BJ (cell line): ENCODE data around the gene NGEF. TPM values are rescaled to one million over a fixed set of nuclear protein-coding genes. Genes with fewer than 3 reads are reported as not detected.

Source experiments
- CTCF ChIA-PET: fragments of 350-600 bp; formaldehyde crosslinking; extraction: SDS; loops from one replicate; lab custom pipeline; 2021; ENCODE audit warnings: antibody characterized with exemption, inconsistent platforms; lab: Yijun Ruan, JAX
- POLR2A ChIA-PET: fragments of 300-600 bp; sonication (Branson Sonifier 250); formaldehyde crosslinking; extraction: SDS; loops from one replicate; lab custom pipeline; 2021; ENCODE audit warnings: antibody characterized with exemption; lab: Charles Lee
- DNase-seq: peaks from one replicate; pipeline ENCODE4 v3.0.0-alpha.2; 2011; ENCODE audit warnings: low read depth
- H3K27me3 ChIP-seq: 2 replicates; pipeline ENCODE4 v1.6.0; 2011; ENCODE audit warnings: low read length; ENCODE audit not compliant: control insufficient read depth, insufficient read depth
- H3K36me3 ChIP-seq: 2 replicates; pipeline ENCODE4 v1.5.1; 2011; ENCODE audit warnings: low read length; ENCODE audit not compliant: control insufficient read depth, insufficient read depth
- H3K4me3 ChIP-seq: 2 replicates; pipeline ENCODE4 v1.5.1; 2011; ENCODE audit warnings: low read depth, mild to moderate bottlenecking, control low read depth, low read length
- CTCF ChIP-seq: IDR thresholded peaks from 2 replicates; pipeline ENCODE4 v1.5.1; 2011; ENCODE audit warnings: low read depth, mild to moderate bottlenecking, control low read depth, inconsistent platforms, low read length, moderate library complexity; ENCODE audit not compliant: insufficient read depth
- polyA plus RNA-seq: library from polyadenylated mRNA; depleted of rRNA; stranded (reverse); fragments of >200 nt; gene quantifications from 2 replicates; pipeline ENCODE4 v1.2.3, GENCODE V29; 2011

Gene NGEF
- polyA plus RNA-seq, 1 experiment: 0.23 TPM

DNA sequence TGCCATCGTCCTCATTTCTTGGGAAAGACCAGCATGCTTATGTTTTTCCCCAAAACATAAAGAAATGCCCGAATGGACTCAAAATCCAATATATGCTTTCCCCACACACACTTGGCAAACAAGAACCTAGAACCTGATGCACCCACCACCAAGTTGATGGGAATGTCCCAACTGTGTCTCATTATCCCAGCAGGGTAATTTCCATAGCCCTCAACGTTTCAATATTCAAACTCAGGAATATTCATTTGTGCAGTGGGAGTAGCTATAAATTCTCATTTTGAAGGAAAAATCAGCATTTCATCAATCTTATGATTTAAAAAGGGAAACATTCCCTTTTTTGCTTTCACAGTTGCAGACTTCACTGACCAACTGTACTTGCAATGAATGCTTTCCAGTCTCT, 92.3 kb downstream of the NGEF start:
- no peak overlapping the region for H3K4me3 ChIP-seq
- no peak for TF ChIP-seq CTCF
- ChIA-PET POLR2A (no interaction called here), CTCF (no interaction called here)
- DNase-seq: no peak
- peaks cover 17% of the 10 kb centered on the region for H3K27me3 ChIP-seq
- no peaks in the 10 kb centered on the region for H3K36me3 ChIP-seq

- H3K36me3 ChIP-seq: no peaks in the 10 kb centered on the region
- no peak for DNase-seq
- TF ChIP-seq CTCF: no peak
- no peak overlapping the region for H3K4me3 ChIP-seq
- peaks cover 10% of the 10 kb centered on the region for H3K27me3 ChIP-seq
- ChIA-PET CTCF (interaction anchor here (1.4 kb wide), 1 partner anchor 11 kb away, joined by 5 read pairs; no protein-coding TSS in a partner anchor), POLR2A (no interaction called here)
Observed at GRCh38 chr2:232920055-232920454, 93.0 kb downstream of the NGEF start.

DNA sequence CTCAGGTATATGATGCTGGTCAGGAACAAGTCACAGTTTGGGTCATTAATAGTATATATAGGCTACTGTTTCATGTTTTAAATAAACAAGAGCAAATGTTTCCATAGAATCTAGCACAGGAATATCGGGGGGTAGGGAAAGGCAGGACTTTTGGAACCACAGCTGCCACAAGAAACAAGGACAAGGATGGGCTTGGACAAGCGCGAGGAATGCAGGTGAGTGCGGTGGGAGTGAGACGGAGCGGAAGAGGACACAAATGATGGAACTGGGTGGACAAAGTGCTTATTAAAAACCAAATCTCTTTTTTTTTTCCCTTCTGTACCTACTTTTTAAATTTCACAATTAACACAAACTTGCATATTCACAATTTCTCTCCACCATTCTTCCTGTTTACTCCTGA, 93.9 kb downstream of the NGEF start:
- TF ChIP-seq CTCF: no peak
- no peaks in the 10 kb centered on the region for H3K36me3 ChIP-seq
- ChIA-PET CTCF (interaction anchor here (1.4 kb wide), 1 partner anchor 12 kb away, joined by 5 read pairs; no protein-coding TSS in a partner anchor), POLR2A (no interaction called here)
- no peak overlapping the region for H3K4me3 ChIP-seq
- no peak for DNase-seq
- H3K27me3 ChIP-seq: peaks cover 4% of the 10 kb centered on the region

DNA sequence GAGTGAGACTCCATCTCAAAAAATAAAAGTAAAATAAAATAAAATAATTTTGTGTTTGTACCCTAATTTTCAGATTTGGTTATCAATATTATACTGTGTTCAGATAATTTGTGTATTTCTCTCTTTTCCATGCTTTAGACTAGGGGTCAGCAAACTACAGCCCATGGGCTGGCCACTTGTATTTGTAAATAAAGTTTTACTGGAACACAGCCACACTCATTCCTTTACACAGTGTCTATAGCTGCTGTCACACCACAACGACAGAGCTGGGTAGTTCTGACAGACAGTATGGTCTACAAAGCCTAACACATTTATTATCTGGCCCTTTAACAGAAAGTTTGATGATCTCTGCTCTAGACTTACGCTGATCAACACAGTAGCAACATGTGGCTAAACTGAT, 99.2 kb downstream of the NGEF start:
- CTCF ChIA-PET: no interaction called here
- no peak overlapping the region for H3K4me3 ChIP-seq
- no peaks in the 10 kb centered on the region for H3K36me3 ChIP-seq
- H3K27me3 ChIP-seq: peaks cover 4% of the 10 kb centered on the region
- TF ChIP-seq CTCF: no peak
- POLR2A ChIA-PET: no interaction called here
- no peak for DNase-seq

DNA sequence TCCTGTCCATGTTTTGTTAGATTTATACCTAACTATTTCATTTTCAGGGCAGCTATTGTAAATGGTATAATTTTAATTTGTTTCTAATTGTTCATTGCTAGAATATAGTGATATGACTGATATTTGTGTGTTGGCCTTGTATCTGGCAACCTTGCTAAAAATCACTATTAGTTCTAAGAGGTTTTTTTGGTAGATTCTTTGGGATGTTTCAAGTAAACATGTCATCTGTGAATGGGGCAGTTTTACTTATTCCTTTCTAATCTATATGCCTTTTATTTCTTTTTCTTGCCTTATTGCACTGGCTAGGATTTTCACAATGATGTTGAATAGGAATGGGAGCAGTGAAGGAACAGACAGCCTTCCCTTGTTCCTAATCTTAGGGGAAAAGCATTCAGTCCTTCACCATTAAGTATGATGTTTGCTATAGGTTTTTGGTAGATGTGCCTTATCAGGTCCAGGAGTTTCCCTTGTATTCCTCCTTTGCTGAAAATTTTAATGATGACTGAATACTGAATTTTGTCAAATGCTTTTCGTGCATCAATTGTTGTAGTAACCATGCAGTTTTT, 101.3 kb downstream of the NGEF start:
- Histone ChIP-seq H3K36me3 (no peaks in the 10 kb centered on the region), H3K4me3 (no peak overlapping the region), H3K27me3 (peaks cover 3% of the 10 kb centered on the region)
- ChIA-PET POLR2A (no interaction called here), CTCF (no interaction called here)
- DNase-seq: no peak
- TF ChIP-seq CTCF: no peak
